Left lung (tissue), 10 donors: ENCODE measurements around the gene COQ8B. TPM values are rescaled to one million over a fixed set of nuclear protein-coding genes. Genes with fewer than 3 reads are reported as not detected.

Source experiments
- ATAC-seq: fragments of 200-7000 bp; cut with Tn5 transposase; one replicate; pipeline ENCODE4 v1.9.1; 2020; ENCODE audit warnings: moderate library complexity
- DNase-seq, 4 donors: peaks; one replicate each; pipeline ENCODE4 v3.0.0-alpha.2; 2013 to 2020
- H3K27ac ChIP-seq, 2 donors: fragments of 200-600 bp; sonication (generic) in 1 of 2; one replicate each; pipeline versions ENCODE4 v1.5.0 to v1.8.0; 2020 to 2021
- H3K27me3 ChIP-seq, 2 donors: fragments of 200-600 bp; sonication (generic) in 1 of 2; one replicate each; pipeline versions ENCODE4 v1.5.0 to v1.8.0; 2020 to 2021
- H3K36me3 ChIP-seq, 2 donors: fragments of 200-600 bp; sonication (generic) in 1 of 2; one replicate each; pipeline versions ENCODE4 v1.5.0 to v1.8.0; 2020 to 2021
- H3K4me1 ChIP-seq, 2 donors: fragments of 200-600 bp; one replicate each; pipeline ENCODE4 v1.8.0; 2021
- H3K4me3 ChIP-seq, 2 donors: fragments of 200-600 bp; sonication (generic) in 1 of 2; one replicate each; pipeline versions ENCODE4 v1.5.0 to v1.8.0; 2020 to 2021; ENCODE audit warnings: mild to moderate bottlenecking in 1 of 2
- H3K9me3 ChIP-seq, 2 donors: fragments of 200-600 bp; sonication (generic) in 1 of 2; one replicate each; pipeline versions ENCODE4 v1.5.0 to v1.8.0; 2020 to 2021
- CTCF ChIP-seq, 2 donors: fragments of 200-600 bp; sonication (generic) in 1 of 2; IDR thresholded peaks; one replicate each; pipeline versions ENCODE4 v1.5.0 to v1.8.0; 2021; ENCODE audit warnings: antibody characterized with exemption in 2 of 2
- intact Hi-C, 2 donors: fragments of 100-400 bp; cut with DNase I; formaldehyde crosslinking; loops; one replicate each; pipeline versions ENCODE4 v1.11.2 to v1.14.2; 2022
- polyA plus RNA-seq, 6 donors: library from polyadenylated mRNA; unstranded; fragments of 120-200 nt; gene quantifications; one replicate each; pipeline ENCODE4 v1.2.1, GENCODE V29; 2013; ENCODE audit not compliant: insufficient read length in 6 of 6
- total RNA-seq, 2 donors: library from RNA; stranded (reverse); fragmentation: NEBNext Ultra II Directional; extraction: Animal tissue kit (Norgen Biotek cat#: 25700); gene quantifications; one replicate each; pipeline ENCODE4 v1.2.1, GENCODE V29; 2021
- donor health status: DM: no; HTN: yes; CAD: no.
- donor health status: DM: no; HTN: no; CAD: no.

The COQ8B gene
- total and polyA plus RNA-seq, 8 donors = 29.8 to 48.1 (median 34.1) TPM

- Histone ChIP-seq H3K27me3 (no peaks in the 10 kb centered on the region), H3K27ac (no peak overlapping the region), H3K9me3 (peaks cover 0 to 5% of the 10 kb centered on the region in 2 donors), H3K4me3 (no peak overlapping the region), H3K4me1 (no peaks in the 10 kb centered on the region), H3K36me3 (peaks cover 0 to 85% of the 10 kb centered on the region in 2 donors)
- no peak for TF ChIP-seq CTCF (IDR thresholded peaks at IDR 0.05)
- ATAC-seq = no peak
- DNase-seq = no peak
- intact Hi-C loops = no loop called here
These were observed 44.6 kb downstream of the COQ8B start for GRCh38 chr19:40672038-40672437.

GRCh38 chr19:40671404-40671803, 45.3 kb downstream of the COQ8B start:
- DNase-seq = no peak
- Histone ChIP-seq H3K4me3 (no peak overlapping the region), H3K27me3 (no peaks in the 10 kb centered on the region), H3K27ac (no peak overlapping the region), H3K36me3 (peaks cover 0 to 80% of the 10 kb centered on the region in 2 donors), H3K4me1 (no peaks in the 10 kb centered on the region), H3K9me3 (peaks cover 0 to 5% of the 10 kb centered on the region in 2 donors)
- intact Hi-C loops = no loop called here
- no peak for TF ChIP-seq CTCF (IDR thresholded peaks at IDR 0.05)
- no peak for ATAC-seq

GRCh38 chr19:40668991-40669614, 47.6 kb downstream of the COQ8B start:
- DNase-seq (no peak), ATAC-seq (no peak)
- Histone ChIP-seq H3K9me3 (peaks cover 0 to 5% of the 10 kb centered on the region in 2 donors), H3K4me3 (no peak overlapping the region), H3K36me3 (peaks cover 0 to 72% of the 10 kb centered on the region in 2 donors), H3K27ac (no peak overlapping the region), H3K4me1 (peaks cover 0 to 1% of the 10 kb centered on the region in 2 donors), H3K27me3 (no peaks in the 10 kb centered on the region)
- TF ChIP-seq CTCF (IDR thresholded peaks at IDR 0.05) = no peak
- intact Hi-C loops = loop anchor here in 1 of 2 donors (10.0 kb wide), 1 partner anchor 476 kb away; no protein-coding TSS in a partner anchor

GRCh38 chr19:40667602-40668001, 49.1 kb downstream of the COQ8B start:
- DNase-seq (no peak), ATAC-seq (no peak)
- Histone ChIP-seq H3K4me1 (peaks cover 0 to 15% of the 10 kb centered on the region in 2 donors), H3K4me3 (no peak overlapping the region), H3K36me3 (peaks cover 0 to 57% of the 10 kb centered on the region in 2 donors), H3K9me3 (peaks cover 0 to 5% of the 10 kb centered on the region in 2 donors), H3K27ac (no peak overlapping the region), H3K27me3 (no peaks in the 10 kb centered on the region)
- intact Hi-C loops = loop anchor here in 1 of 2 donors (10.0 kb wide), 1 partner anchor 477 kb away; no protein-coding TSS in a partner anchor
- no peak for TF ChIP-seq CTCF (IDR thresholded peaks at IDR 0.05)

GRCh38 chr19:40666803-40667438, 49.8 kb downstream of the COQ8B start:
- intact Hi-C loops = loop anchor here in 1 of 2 donors (10.0 kb wide), 1 partner anchor 478 kb away; no protein-coding TSS in a partner anchor
- peaks cover 0 to 5% of the 10 kb centered on the region in 2 donors for H3K9me3 ChIP-seq
- ATAC-seq = no peak
- no peak overlapping the region for H3K27ac ChIP-seq
- no peak for TF ChIP-seq CTCF (IDR thresholded peaks at IDR 0.05)
- no peak for DNase-seq
- no peaks in the 10 kb centered on the region for H3K27me3 ChIP-seq
- H3K36me3 ChIP-seq = peaks cover 0 to 50% of the 10 kb centered on the region in 2 donors
- peaks cover 0 to 17% of the 10 kb centered on the region in 2 donors for H3K4me1 ChIP-seq
- no peak overlapping the region for H3K4me3 ChIP-seq
